CD14-positive monocyte (primary cell): ENCODE results near the gene SNX32. TPM values are rescaled to one million over a fixed set of nuclear protein-coding genes. Genes with fewer than 3 reads are reported as not detected.

Experiments used
- DNase-seq, 3 donors: peaks; one replicate each; pipeline ENCODE4 v3.0.0-alpha.2; 2011 to 2022
- H2AFZ ChIP-seq: 2 replicates; pipeline ENCODE4 v1.6.0; 2012; ENCODE audit warnings: mild to moderate bottlenecking, low read depth, low read length, inconsistent platforms; ENCODE audit not compliant: insufficient read depth, poor library complexity, severe bottlenecking
- H3K27ac ChIP-seq, 2 donors: 1 replicate in 1 of 2; 2 replicates in 1 of 2; pipeline ENCODE4 v1.5.1; 2012 to 2013; ENCODE audit warnings: low read length in 2 of 2, control low read depth in 1 of 2, inconsistent platforms in 1 of 2, low read depth in 1 of 2, mild to moderate bottlenecking in 1 of 2
- H3K27me3 ChIP-seq, 2 donors: one replicate each; pipeline versions ENCODE4 v1.6.0 to v1.6.1; 2011 to 2013; ENCODE audit warnings: low read length in 2 of 2; ENCODE audit not compliant: control insufficient read depth in 2 of 2, insufficient read depth in 2 of 2
- H3K36me3 ChIP-seq, 2 donors: replicated peaks in 1 of 2; 1 replicate in 1 of 2; 2 replicates in 1 of 2; pipeline versions ENCODE4 v1.5.1 to v1.6.1; 2012 to 2013; ENCODE audit warnings: low read length in 2 of 2, control low read depth in 1 of 2, inconsistent platforms in 1 of 2, mild to moderate bottlenecking in 1 of 2; ENCODE audit not compliant: insufficient read depth in 2 of 2, control insufficient read depth in 1 of 2
- H3K4me1 ChIP-seq, 2 donors: 1 replicate in 1 of 2; 2 replicates in 1 of 2; pipeline versions ENCODE4 v1.5.1 to v1.6.1; 2012 to 2013; ENCODE audit warnings: low read length in 2 of 2, control low read depth in 1 of 2, inconsistent platforms in 1 of 2, mild to moderate bottlenecking in 1 of 2, moderate library complexity in 1 of 2; ENCODE audit not compliant: insufficient read depth in 2 of 2, control insufficient read depth in 1 of 2
- H3K4me2 ChIP-seq: replicated peaks from 2 replicates; pipeline ENCODE3; 2012; ENCODE audit warnings: low read length, moderate library complexity, mild to moderate bottlenecking; ENCODE audit not compliant: poor library complexity, severe bottlenecking; ENCODE audit errors: extremely low read depth
- H3K4me3 ChIP-seq, 3 experiments: fragments of 200-600 bp in 1 of 3; sonication (generic) in 1 of 3; replicated peaks in 1 of 3; 1 replicate in 2 of 3; 2 replicates in 1 of 3; pipeline ENCODE4 v1.5.1; 2011 to 2013; ENCODE audit warnings: low read length in 3 of 3, mild to moderate bottlenecking in 3 of 3, control low read depth in 2 of 3, low read depth in 2 of 3, inconsistent platforms in 1 of 3, moderate library complexity in 1 of 3
- H3K79me2 ChIP-seq: 2 replicates; pipeline ENCODE4 v1.6.0; 2012; ENCODE audit warnings: mild to moderate bottlenecking, control low read depth, inconsistent platforms, low read length, moderate library complexity; ENCODE audit not compliant: insufficient read depth
- H3K9ac ChIP-seq: 2 replicates; pipeline ENCODE4 v1.6.0; 2017; ENCODE audit warnings: low read length, mild to moderate bottlenecking; ENCODE audit not compliant: insufficient read depth, poor library complexity, severe bottlenecking
- H3K9me3 ChIP-seq, 2 donors: replicated peaks in 1 of 2; 1 replicate in 1 of 2; 2 replicates in 1 of 2; pipeline versions ENCODE4 v1.5.1 to v1.6.1; 2012 to 2013; ENCODE audit warnings: low read length in 2 of 2, control low read depth in 1 of 2; ENCODE audit not compliant: control insufficient read depth in 1 of 2, insufficient read depth in 1 of 2
- H4K20me1 ChIP-seq: 2 replicates; pipeline ENCODE4 v1.6.0; 2012; ENCODE audit warnings: mild to moderate bottlenecking, low read length, control low read depth, moderate library complexity; ENCODE audit not compliant: insufficient read depth
- H3K27ac Mint-ChIP-seq, 7 donors: one replicate each; pipeline ENCODE4 v1.8.0; 2020; ENCODE audit warnings: mild to moderate bottlenecking in 7 of 7, mixed read lengths in 7 of 7, moderate library complexity in 6 of 7, inconsistent platforms in 2 of 7
- H3K27me3 Mint-ChIP-seq, 3 donors: one replicate each; pipeline ENCODE4 v1.8.0; 2021 to 2022; ENCODE audit warnings: low read depth in 3 of 3, mild to moderate bottlenecking in 3 of 3, mixed read lengths in 3 of 3, moderate library complexity in 3 of 3, inconsistent platforms in 1 of 3
- H3K36me3 Mint-ChIP-seq, 2 donors: one replicate each; pipeline ENCODE4 v1.8.0; 2020; ENCODE audit warnings: mixed read lengths in 2 of 2, inconsistent platforms in 1 of 2, mild to moderate bottlenecking in 1 of 2
- H3K4me1 Mint-ChIP-seq: one replicate; pipeline ENCODE4 v1.8.0; 2020; ENCODE audit warnings: mild to moderate bottlenecking, mixed read lengths
- H3K4me3 Mint-ChIP-seq, 2 donors: one replicate each; pipeline ENCODE4 v1.8.0; 2020; ENCODE audit warnings: mild to moderate bottlenecking in 2 of 2, mixed read lengths in 2 of 2, moderate library complexity in 1 of 2
- H3K9me3 Mint-ChIP-seq, 7 donors: one replicate each; pipeline ENCODE4 v1.8.0; 2020 to 2022; ENCODE audit warnings: mixed read lengths in 7 of 7, mild to moderate bottlenecking in 6 of 7, moderate library complexity in 6 of 7, inconsistent platforms in 2 of 7
- WGBS: methylation state at CpG from one replicate; pipeline ENCODE4 v1.1.5; 2013; ENCODE audit warnings: missing lambda C conversion rate; ENCODE audit not compliant: insufficient coverage; 5-methylcytosine and 5-hydroxymethylcytosine counted together
- intact Hi-C, 2 donors: fragments of 100-400 bp; cut with micrococcal nuclease; formaldehyde crosslinking; loops; one replicate each; pipeline versions ENCODE4 v1.15.0 to v1.15.1; 2023
- polyA plus RNA-seq, 3 donors: library from polyadenylated mRNA; depleted of rRNA in 1 of 3; unstranded in 2 of 3; stranded (reverse) in 1 of 3; fragments of 300-500 nt in 2 of 3; fragments of >200 nt in 1 of 3; fragmentation: Illumina TruSeq in 2 of 3; gene quantifications; 1 replicate in 2 of 3; 2 replicates in 1 of 3; pipeline ENCODE4 v1.2.3, GENCODE V29; 2012 to 2021
- TF ChIP-seq, protein P1 (sequence below): fragments of 200-600 bp; IDR thresholded peaks from one replicate; pipeline ENCODE4 v1.8.0; 2022; ENCODE audit warnings: antibody characterized with exemption, mild to moderate bottlenecking

SNX32 gene
- polyA plus RNA-seq, 3 donors, result 0.07 to 0.40 (median 0.12) TPM

DNA sequence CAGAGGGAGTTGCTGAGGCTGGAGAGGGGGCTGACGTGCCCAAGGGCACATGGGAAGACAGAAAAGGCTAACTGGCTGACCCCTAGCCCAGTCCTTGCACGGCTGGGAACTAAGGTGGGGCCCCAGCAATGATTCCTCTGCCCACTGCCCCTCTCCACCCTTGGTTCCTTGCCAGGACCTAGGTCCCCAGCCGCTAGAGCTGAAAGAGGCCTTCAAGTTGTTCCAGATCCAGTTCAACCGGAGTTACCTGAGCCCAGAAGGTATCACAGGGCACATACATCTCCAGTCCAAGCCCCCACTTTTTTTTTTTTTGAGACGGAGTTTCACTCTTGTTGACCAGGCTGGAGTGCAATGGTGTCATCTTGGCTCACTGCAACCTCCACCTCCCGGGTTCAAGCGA is 46.3 kb downstream of the SNX32 start:
- no peaks in the 10 kb centered on the region for H3K79me2 ChIP-seq
- peaks cover 0 to 3% (median 2%) of the 10 kb centered on the region in 3 donors for H3K27me3 Mint-ChIP-seq
- H3K9ac ChIP-seq, result peak overlapping the region; percentile 21
- H3K27me3 ChIP-seq, result no peaks in the 10 kb centered on the region
- H3K36me3 ChIP-seq, result peaks cover 25 to 27% of the 10 kb centered on the region in 2 donors
- H3K4me1 ChIP-seq, result peaks cover 12 to 21% of the 10 kb centered on the region in 2 donors
- peaks cover 27 to 34% of the 10 kb centered on the region in 2 donors for H3K36me3 Mint-ChIP-seq
- peak overlapping the region; percentile 65 for H2AFZ ChIP-seq
- intact Hi-C loops, result loop anchor here in 1 of 2 donors (5.0 kb wide), 1 partner anchor 107 kb away; no protein-coding TSS in a partner anchor
- 57% methylated on average over 5 of the region's 7 CpGs for WGBS
- TF ChIP-seq, protein P1, sequence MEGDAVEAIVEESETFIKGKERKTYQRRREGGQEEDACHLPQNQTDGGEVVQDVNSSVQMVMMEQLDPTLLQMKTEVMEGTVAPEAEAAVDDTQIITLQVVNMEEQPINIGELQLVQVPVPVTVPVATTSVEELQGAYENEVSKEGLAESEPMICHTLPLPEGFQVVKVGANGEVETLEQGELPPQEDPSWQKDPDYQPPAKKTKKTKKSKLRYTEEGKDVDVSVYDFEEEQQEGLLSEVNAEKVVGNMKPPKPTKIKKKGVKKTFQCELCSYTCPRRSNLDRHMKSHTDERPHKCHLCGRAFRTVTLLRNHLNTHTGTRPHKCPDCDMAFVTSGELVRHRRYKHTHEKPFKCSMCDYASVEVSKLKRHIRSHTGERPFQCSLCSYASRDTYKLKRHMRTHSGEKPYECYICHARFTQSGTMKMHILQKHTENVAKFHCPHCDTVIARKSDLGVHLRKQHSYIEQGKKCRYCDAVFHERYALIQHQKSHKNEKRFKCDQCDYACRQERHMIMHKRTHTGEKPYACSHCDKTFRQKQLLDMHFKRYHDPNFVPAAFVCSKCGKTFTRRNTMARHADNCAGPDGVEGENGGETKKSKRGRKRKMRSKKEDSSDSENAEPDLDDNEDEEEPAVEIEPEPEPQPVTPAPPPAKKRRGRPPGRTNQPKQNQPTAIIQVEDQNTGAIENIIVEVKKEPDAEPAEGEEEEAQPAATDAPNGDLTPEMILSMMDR, result no peak
- H3K27ac ChIP-seq, result no peak overlapping the region
- peaks cover 25% of the 10 kb centered on the region for H3K4me1 Mint-ChIP-seq
- H3K4me2 ChIP-seq, result peak overlapping the region; percentile 46
- no peak for DNase-seq
- H3K4me3 ChIP-seq, result peak overlapping the region in 1 of 3 experiments; percentile 28
- no peaks in the 10 kb centered on the region for H3K9me3 ChIP-seq
- peaks cover 12% of the 10 kb centered on the region for H4K20me1 ChIP-seq
- H3K4me3 Mint-ChIP-seq, result peak overlapping the region in 1 of 2 donors; percentile 48
- peaks cover 0 to 2% (median 0%) of the 10 kb centered on the region in 7 donors for H3K9me3 Mint-ChIP-seq
- no peak overlapping the region for H3K27ac Mint-ChIP-seq

DNA sequence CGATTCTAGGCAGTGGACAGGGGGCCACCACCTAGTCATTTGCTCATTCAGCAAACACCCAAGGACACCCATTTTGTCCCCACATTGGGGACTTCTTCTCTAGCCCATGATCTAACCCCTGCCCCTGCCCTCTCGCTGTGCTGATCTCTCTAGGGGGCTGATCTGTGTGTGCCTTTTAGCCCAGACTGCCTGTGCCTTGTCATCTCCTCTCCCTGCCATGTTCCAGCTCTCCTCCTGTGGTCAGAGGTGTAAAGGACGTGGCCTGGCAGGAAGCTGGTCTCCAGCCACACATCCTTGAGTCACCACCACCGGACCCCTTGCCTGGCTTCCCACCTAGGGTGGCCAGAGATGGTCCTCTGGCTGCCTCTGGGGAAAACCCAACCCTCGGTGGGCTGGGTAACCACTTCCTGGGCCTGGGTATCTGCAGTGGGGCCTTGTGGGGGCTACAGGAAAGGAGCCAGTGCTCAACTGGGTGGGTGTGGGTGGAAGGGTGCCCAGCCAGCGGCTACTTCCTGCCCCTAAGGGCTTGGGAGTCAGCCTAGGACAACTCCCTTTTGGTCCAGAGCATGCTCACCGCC is 47.2 kb downstream of the SNX32 start:
- H3K79me2 ChIP-seq, result peaks cover 4% of the 10 kb centered on the region
- H3K4me1 Mint-ChIP-seq, result peaks cover 25% of the 10 kb centered on the region
- H3K4me2 ChIP-seq, result no peak overlapping the region
- H3K4me3 ChIP-seq, result no peak overlapping the region
- peaks cover 33 to 36% of the 10 kb centered on the region in 2 donors for H3K36me3 ChIP-seq
- peaks cover 12 to 23% of the 10 kb centered on the region in 2 donors for H3K4me1 ChIP-seq
- DNase-seq, result no peak
- no peak overlapping the region for H2AFZ ChIP-seq
- H4K20me1 ChIP-seq, result peaks cover 15% of the 10 kb centered on the region
- 43% methylated on average over 5 of the region's 7 CpGs for WGBS
- TF ChIP-seq, protein P1, result no peak
- peak overlapping the region in 1 of 7 donors; percentile 66 for H3K27ac Mint-ChIP-seq
- H3K36me3 Mint-ChIP-seq, result peaks cover 34 to 43% of the 10 kb centered on the region in 2 donors
- no peaks in the 10 kb centered on the region for H3K27me3 ChIP-seq
- peaks cover 0 to 3% (median 2%) of the 10 kb centered on the region in 3 donors for H3K27me3 Mint-ChIP-seq
- no peak overlapping the region for H3K4me3 Mint-ChIP-seq
- no peaks in the 10 kb centered on the region for H3K9me3 ChIP-seq
- H3K9me3 Mint-ChIP-seq, result peaks cover 0 to under 1% (median 0%) of the 10 kb centered on the region in 7 donors
- H3K9ac ChIP-seq, result no peak overlapping the region
- no peak overlapping the region for H3K27ac ChIP-seq
- intact Hi-C loops, result loop anchor here in 1 of 2 donors (5.0 kb wide), 1 partner anchor 106 kb away; no protein-coding TSS in a partner anchor
